RCC 7860 (cell line): ENCODE data around the gene ARID5B.
A peak's percentile ranks its signal among the peaks of the same experiment; 100 is the strongest.
"Not testable (repeated sequence)": the region's sequence is repeated elsewhere in the genome, so short reads cannot be mapped to it uniquely, and the experiment has no call there.

ENCODE experiments used
- DNase-seq: peaks from one replicate; pipeline ENCODE4 v3.0.0-alpha.2; 2015; ENCODE audit warnings: low spot score
- FAIRE-seq: peaks from 2 replicates; lab custom pipeline; 2012; peaks lifted over from hg19 to GRCh38; lab: Jason Lieb, UNC

The ARID5B gene

DNA sequence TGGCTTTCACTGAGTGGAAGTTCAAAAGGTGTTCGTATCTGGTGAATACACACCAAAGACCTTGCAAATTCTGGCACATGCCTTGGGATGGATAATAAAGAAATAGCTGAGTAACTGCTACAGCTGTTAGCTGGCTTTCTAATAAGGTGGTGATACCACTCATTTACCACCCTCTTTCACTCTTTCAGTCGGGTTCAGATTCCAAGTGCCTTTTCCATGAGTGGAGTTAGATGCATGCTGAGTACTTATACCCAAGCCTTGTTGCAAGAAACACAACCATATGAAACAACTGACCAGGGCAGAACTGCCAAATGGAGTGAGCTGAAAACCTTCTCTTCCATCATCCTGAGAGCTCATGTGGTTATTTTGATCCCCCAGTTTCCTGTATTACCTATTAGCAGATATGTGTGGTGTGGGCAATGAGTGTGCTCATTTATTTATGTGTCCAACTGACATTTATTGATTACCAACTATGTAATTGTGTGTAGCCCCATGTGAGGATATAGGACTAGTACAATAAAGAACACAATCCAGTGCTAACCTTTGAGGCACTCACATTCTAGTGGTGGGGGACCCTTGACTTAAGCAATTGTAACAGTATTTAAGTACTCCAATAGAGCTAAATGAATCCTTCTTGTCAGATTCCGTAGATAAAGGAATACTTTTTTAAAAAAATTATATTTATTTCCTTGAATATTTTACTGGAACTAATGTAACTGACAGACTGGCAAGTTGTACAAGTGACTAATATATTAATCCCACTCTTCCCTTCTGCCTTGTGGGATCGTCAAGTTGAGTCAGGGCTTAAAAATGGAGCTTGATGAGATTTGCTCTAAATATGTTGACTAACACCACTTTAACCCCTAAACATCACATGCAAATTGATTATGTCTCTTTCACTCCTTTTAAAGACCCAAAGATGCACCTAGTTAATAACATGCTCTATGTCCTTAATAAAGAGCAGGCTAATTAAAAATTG lies 124.7 kb downstream of the ARID5B start:
- peak; percentile 23 for FAIRE-seq
- DNase-seq = no peak

DNA sequence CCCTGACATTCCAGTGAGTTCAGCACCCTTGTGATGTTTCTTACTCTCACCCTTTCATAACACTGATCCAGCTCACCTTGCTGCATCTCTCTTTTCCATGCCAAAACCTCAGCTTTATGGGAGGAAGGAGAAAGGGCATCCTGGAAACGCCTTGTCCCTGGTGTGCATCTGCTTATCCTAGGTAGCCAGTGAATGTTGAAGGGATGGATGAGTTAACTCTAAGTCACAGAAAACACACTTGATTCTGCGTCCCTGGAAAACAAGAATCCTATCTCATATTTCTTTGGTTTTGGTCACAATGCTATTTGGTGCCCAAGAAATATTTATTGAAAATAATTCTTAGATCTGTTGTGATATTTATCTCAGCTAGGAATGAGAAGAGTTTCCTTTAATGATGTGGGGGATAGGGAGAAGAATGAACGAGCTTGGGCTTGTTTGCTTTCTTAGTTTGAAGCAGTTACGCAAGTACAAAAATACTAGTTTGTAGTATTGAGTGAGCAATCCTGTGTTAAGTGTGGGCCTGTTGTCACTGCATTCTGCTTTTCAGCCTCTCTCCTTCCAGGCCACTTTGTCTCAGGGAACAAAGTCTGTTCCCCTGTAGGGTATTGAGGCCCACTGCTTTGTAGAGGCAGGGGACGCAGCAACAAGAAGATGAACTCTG lies 126.5 kb downstream of the ARID5B start:
- DNase-seq = no peak
- FAIRE-seq = no peak

DNA sequence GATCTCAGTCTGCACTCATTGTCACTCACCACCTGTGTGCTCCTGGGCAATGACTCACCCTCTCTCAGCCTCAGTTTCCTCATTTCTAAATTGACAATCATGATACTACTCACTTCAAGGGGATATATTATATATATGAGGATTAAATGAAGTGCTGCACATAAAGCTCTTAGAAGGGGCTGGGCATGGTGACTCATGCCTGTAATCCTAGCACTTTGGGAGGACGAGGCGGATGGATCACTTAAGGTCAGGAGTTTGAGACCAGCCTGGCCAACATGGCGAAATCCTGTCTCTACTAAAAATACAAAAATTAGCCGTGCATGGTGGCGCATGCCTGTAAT lies 127.0 kb downstream of the ARID5B start:
- FAIRE-seq, DNase-seq: not testable (repeated sequence)

DNA sequence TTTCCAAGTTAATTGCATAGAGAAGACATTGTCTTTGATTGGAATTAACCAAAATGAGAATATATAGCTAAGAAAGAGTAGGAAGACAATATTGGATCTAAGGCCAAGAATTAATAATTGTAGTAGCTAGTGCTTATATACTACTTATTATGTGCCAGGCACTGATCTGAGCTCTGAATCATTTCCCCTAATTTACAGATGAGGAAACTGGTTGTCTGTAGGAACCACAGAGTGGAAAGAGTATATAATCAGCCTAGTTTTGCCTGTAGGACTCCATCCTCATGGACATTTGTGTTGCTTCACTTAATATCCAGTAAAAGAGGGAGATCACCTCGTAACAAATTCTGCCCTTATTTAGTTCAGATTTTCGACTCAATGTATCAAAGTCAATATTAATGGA lies 127.9 kb downstream of the ARID5B start:
- FAIRE-seq (no peak), DNase-seq (no peak)

DNA sequence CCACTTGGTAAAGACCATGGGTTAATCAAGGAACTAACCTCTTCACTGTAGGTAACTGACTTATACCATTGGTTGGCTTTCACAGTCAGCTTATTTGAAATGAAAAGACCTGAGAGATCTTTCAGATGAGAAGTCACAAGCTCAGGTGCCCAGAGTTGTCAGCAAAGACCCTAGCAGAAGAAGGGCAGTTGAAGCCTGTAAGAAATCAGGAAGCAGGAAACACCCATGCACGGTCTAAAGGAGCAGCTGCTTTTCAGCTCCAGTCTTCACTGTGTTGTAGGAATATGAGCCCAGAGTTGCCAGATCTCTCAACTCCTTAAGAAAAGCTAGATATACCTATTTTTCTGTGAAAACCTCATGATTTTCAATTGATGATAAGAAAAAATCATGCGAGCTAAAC lies 130.0 kb downstream of the ARID5B start:
- no peak for FAIRE-seq
- no peak for DNase-seq

DNA sequence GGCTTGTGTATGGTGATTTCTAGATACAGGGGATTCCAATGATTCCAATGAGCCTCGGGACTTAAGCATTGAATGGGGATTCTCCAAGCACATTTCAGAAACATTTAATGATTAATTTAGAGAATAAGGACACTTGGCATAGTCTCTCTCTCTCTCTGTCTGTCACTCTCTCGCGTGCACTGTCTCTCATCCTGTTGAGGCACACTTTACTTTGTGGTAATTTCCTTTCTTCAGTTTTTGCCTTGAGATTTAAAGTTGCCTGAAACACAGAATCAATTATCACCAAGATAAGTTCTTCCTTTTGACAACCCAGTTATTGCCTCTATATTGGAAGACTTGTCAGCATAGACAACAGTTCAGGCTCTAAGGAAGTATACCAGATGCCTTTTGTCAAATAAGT lies 131.6 kb downstream of the ARID5B start:
- no peak for FAIRE-seq

DNA sequence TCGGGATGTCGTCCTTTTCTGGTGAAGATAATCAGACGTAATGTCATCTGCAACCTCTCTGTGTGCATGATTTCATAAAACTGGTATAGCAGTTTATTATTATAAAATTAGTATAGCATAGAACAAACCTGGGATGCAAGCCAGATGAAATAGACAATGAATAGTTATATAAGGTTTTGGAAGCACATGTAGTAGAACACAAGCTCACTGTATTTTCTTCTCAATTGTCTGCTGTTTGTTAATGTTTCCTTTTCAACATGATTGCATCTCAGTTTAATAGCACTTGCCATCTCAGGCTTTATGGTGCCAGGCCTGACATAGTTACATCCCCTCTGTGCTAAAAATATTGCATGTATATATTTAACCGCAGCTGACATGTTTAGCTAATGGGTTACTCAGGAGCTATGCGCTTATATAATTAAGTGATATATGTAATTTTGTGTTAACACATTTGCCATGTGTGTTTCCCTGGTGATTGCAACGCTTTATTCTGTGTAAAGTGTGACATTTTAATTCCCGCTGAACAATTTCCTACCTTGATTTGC lies 132.7 kb downstream of the ARID5B start:
- no peak for FAIRE-seq
- DNase-seq = no peak

More for the DNA sequence above, 131.6 kb downstream of the ARID5B start:
- DNase-seq = no peak

DNA sequence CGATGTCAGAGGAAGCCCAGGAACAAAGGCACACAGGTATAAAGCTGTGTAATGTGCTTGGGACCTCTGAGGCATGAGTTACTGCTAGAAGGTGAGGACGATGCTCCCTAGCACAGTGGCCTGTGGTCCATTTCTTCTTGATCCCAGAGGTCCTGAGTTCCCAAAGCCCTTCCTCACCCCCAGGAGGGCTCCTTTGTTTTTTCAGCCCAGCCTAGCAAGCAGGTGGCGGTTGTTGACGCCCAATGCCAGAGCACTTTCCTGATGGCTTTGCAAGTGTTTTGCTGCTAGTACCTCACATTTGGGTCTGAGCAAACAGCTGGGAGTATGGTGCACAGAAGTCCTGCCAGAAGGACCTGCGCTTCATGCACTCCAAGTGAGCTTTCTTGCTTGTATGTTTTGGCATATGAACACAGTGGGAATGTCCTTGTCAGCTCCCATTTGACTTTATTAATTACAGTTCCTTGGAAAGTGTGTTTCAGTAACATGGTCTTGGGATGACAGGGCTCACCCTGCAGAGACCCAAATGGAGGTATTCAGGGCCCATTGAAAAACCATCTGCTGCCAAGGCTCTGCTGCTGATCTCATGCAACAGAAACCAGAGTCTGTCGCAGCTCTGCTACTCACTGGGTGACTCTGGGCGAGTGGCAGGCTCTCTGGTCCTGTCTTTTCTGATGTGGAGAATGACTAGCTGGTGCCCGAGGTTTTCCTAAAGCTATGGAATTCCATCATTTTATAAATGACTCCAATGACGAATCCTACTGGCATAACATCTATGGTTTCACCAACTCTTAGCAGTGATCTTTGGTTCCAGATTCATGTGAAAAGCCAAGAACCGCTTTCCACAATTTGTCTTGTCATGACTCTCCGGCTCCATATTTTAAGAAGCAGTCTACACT lies 134.9 kb downstream of the ARID5B start:
- FAIRE-seq (no peak), DNase-seq (no peak)

DNA sequence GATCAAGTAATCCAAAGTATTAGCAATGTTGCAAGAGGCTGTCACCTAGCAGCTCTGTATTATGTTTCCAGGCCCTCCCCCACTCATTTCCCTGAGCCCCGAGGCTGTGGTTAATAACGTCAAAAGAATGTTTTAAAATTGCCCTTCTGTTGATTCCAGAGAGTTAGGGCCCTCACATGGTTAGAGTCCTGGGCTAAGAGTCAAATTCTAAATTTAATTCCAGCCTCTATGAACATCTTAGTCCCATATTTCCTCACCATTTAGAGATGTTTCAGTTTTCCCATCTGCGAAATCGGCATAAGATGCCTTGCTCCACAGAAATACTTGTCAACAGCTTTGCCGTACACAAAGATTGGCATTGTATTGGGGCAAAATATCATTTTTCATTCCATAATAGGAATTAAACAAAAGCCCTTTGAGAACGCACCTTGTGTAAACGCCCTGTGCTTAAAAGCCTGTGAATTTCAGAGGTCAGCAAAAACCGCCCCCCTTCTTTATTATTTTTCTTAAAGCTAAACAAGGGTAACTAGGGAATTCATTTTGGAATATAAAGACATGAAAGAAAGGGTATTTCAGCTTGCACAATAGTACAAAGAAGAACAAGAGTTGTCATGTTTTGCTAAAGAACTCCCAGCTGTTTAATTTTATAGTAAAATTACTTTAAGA lies 135.8 kb downstream of the ARID5B start:
- DNase-seq (no peak), FAIRE-seq (no peak)

DNA sequence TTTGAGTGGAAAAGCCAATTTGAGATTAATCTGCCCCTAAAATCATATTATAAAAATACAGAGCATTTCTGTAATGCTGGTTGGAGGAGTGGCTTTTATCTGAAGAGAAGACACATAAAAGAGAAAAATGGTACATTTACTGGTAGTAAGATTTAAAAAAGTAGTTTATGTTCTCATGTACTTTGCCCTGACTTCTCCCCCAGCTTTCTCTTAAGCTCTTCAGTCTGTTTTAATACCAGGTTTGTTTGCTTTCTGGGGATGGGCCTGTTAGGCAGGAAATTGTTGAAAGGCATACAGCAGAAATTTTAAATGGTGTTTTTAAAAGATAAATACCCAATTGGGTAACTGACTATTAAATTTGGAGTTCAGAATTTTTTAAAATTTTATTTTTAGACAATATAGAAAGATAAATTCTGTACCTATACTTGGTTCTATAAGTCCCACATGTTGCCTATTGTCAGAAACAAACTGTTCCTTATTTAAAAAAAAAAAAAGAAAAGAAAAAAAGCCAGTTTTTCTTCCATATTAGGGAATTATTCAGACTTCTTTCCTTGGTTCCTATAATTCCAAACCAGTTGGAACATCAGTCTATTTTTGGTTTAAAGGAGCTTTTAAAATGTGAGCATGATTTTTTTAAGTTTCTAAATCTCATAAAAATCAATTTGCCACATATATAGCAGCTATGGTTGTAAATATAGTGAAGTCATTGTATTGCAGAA lies 136.6 kb downstream of the ARID5B start:
- no peak for FAIRE-seq

DNA sequence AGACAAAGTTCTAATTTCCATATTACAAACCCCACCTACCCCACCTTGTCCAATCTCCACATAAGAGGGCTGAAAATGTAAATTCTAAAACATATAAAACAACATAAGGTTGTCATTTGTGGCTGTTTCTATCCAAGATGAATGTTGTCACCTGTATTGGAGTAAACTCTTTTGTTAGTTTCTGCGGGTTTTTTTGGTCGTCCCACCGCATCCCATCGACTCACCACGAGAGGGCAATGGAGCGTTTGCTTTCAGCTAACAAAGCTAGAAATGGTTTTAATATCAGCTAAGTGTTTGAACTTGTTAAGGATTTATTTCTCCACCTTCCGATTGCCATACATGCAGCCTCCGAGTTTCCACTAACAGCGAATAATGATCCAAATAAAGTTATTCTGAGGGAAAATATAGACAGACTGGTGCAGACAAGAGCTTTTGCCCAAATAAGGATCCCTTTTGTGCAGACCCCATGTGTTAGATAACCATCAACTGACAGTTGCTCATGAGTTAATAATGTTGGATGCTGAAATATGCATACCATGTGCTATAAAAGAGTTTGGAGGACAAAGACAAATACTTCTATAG lies 137.2 kb downstream of the ARID5B start:
- DNase-seq = peak; percentile 47
- FAIRE-seq = peak; percentile 72

More for the DNA sequence above, 136.6 kb downstream of the ARID5B start:
- DNase-seq = no peak

DNA sequence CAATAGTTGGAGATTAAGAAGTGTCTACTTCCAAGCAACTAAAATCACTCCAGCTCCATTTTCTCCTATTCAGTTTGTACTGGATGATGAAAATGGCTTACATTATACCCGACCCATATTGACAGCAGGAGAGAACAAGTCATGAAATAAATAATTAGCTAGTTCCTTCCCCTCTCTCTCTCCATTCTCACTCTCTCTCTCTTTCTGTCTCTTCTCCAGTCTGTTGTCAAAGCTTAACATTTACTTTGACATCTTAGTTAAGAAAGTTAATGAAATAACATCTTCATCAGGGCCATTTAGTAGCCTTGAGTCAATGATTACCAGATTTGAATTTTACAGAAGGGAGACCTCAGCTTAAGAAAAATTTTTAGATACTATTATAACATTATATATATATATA lies 138.5 kb downstream of the ARID5B start:
- DNase-seq (no peak), FAIRE-seq (no peak)

DNA sequence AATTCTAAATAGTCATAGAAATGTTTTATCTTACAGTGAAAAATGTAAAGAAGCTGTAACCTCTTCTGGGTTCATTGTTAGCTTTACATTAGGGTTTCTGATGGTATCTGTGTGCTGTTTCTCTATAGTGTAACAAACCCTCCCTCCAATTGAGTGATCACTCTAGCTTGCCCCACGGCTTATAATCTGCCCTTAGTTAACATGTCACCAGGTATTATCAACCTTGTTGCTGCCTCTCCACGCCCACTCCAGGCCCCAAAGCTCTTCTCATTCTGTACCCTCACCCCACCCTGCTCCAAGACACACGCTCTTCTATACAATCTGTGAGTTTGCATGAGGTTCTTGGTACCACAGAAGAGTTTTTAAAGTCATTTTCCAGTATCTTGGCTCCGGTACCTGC lies 139.4 kb downstream of the ARID5B start:
- DNase-seq (no peak), FAIRE-seq (no peak)

DNA sequence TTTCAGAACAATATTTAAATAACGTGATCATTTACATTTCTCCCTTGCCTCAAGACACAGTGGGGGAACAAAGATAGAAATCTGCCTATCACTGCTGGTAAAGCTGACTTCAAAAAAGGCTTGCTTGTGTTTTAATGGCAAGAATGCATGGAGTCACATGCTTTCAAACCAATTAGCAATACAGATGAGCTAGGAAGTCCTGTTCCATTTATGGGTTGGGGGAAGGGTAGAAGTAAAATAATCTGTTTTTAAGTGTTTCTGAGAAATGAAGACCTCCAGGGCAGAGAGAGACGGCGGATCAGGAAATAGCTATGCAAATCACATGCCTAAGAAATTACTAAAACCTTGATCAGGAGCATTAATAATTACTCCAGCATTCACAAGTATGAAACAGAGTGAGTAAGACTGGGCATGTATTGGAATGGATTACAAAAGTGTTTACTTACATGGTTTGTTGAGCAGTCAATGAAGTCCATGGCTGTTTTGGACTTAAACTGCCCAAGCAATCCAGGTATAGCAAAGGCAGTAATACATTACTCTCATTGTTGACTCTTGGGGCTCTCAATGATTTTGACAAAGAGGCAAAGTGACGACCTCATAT lies 142.0 kb downstream of the ARID5B start:
- FAIRE-seq (no peak), DNase-seq (peak; percentile 31)

DNA sequence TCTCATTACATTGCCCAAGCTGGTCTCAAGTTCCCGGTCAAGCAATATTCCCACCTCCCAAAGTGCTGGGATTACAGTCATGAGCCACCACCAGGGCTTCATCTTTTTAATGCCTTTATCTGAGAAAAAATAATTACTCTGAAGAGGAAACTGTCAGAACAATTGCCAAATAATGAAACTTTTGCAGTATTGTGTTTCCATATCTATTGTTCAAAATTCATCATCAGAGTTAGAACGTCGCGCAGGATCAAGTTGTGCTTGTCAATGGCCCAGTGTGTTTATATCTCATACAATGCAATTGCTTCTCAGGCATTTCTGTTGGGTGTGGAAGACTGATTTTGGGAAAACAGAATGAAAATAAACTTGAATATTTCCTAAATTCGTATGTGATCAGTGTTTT lies 143.1 kb downstream of the ARID5B start:
- no peak for DNase-seq
- no peak for FAIRE-seq

DNA sequence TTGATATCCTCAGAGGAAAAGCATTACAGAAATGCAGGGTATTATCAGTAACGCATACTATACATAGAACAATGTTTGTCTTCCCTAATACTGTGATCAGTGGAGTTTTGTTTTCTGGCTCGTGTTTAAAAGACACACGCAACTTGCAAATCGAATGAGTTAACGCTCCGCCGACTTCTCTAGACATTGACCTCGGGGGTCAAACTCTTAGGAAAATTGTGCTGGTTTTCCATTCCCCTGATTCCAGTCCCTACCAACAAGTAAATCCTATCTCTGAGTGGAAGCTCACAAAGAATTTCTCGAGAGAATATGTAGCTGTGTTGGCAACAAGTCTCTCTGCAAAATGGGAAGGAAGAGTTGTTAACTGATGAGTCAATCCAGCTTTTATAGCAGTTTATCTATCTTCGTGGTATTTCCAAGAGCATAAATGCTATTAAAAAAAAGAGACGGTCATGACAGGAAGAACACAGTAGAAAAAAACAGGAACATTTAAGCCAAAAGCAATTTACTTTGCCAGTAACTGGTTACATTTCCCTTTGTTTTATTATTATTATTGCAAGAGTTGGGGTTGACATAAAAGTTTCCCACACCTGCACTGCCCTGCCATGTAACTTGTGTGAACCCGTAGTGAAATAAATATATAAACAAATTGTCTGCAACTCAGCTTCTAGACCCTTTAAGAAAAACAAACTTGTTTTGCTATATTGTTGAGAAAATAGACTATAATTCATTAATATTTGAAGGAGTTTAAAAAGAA lies 144.4 kb downstream of the ARID5B start:
- FAIRE-seq (peak; percentile 92), DNase-seq (peak; percentile 90)

DNA sequence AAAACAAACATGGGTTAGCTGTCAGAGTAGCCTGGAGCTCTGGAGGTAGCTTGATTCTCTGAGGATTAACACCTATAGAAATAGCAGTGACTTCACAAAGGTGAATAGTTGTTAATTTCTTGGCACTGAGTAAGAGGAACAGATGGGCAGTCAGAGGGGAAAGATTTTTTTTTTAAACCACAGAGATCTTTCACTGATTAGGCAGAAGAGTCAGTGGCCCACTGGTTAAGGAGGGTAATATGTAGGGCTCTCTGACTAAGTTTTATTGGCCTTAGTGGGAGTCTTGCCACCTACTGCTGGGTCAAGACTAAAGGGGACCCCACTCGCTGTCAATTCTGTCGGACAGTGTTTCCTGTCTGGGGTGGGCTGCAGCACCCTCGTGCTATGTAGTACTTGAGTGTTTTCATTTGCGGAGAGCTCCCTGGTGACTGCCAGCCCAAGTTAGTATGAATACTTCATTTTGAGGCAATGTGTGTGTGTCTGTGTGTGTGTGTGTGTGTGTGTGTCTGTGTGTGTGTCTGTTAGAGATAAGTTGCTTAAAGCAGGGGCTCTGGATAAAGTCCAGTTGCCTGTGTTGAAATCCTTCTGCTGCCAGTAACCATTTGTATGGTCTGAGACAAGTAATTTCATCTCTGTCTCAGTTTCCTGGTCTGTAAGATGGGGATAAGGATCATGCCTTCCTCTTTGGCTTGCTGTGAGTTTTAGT lies 145.2 kb downstream of the ARID5B start:
- DNase-seq = peak; percentile 81
- no peak for FAIRE-seq
